HG03045 (cell line): ENCODE data around the gene TRERF1.

Source experiments
- ATAC-seq: cut with Tn5 transposase; IDR thresholded peaks from one replicate; pipeline ENCODE4 v1.9.1; 2021; ENCODE audit warnings: mild to moderate bottlenecking, moderate library complexity; ENCODE audit not compliant: unreplicated experiment

Gene TRERF1

GRCh38 chr6:42259286-42259685 is 192.4 kb downstream of the TRERF1 start:
- no peak for ATAC-seq

- no peak for ATAC-seq
Observed at GRCh38 chr6:42257614-42258013, 194.1 kb downstream of the TRERF1 start.

- no peak for ATAC-seq
Observed at GRCh38 chr6:42257063-42257462, 194.7 kb downstream of the TRERF1 start.

GRCh38 chr6:42255050-42255449 is 196.7 kb downstream of the TRERF1 start:
- ATAC-seq, result no peak

GRCh38 chr6:42254505-42254904 is 197.2 kb downstream of the TRERF1 start:
- ATAC-seq, result no peak

- ATAC-seq, result no peak
Observed at GRCh38 chr6:42251911-42252637, 199.7 kb downstream of the TRERF1 start.

- ATAC-seq, result no peak
Observed at GRCh38 chr6:42251500-42251899, 200.2 kb downstream of the TRERF1 start.

GRCh38 chr6:42250274-42250931 is 201.3 kb downstream of the TRERF1 start:
- no peak for ATAC-seq

- ATAC-seq, result no peak
Observed at GRCh38 chr6:42249279-42249678, 202.4 kb downstream of the TRERF1 start.

GRCh38 chr6:42243046-42243445 is 208.7 kb downstream of the TRERF1 start:
- no peak for ATAC-seq

- no peak for ATAC-seq
Observed at GRCh38 chr6:42241915-42242314, 209.8 kb downstream of the TRERF1 start.

GRCh38 chr6:42239736-42240375 is 211.9 kb downstream of the TRERF1 start:
- no peak for ATAC-seq

GRCh38 chr6:42239333-42239732 is 212.4 kb downstream of the TRERF1 start:
- no peak for ATAC-seq

- no peak for ATAC-seq
Observed at GRCh38 chr6:42237857-42238256, 213.9 kb downstream of the TRERF1 start.

GRCh38 chr6:42236682-42237473 is 214.8 kb downstream of the TRERF1 start:
- ATAC-seq, result no peak

GRCh38 chr6:42236030-42236429 is 215.7 kb downstream of the TRERF1 start:
- ATAC-seq, result no peak

GRCh38 chr6:42232035-42232434 is 219.7 kb downstream of the TRERF1 start:
- ATAC-seq, result no peak

- no peak for ATAC-seq
Observed at GRCh38 chr6:42230345-42231321, 221.1 kb downstream of the TRERF1 start.

GRCh38 chr6:42229506-42230119 is 222.1 kb downstream of the TRERF1 start:
- ATAC-seq, result no peak

- no peak for ATAC-seq
Observed at GRCh38 chr6:42228305-42228704, 223.4 kb downstream of the TRERF1 start.
